HG03354 (cell line): ENCODE measurements around the gene RNU7-1.
A peak's percentile ranks its signal among the peaks of the same experiment; 100 is the strongest.

ENCODE experiments used
- ATAC-seq: cut with Tn5 transposase; IDR thresholded peaks from one replicate; pipeline ENCODE4 v1.9.1; 2021; ENCODE audit warnings: mild to moderate bottlenecking; ENCODE audit not compliant: unreplicated experiment, poor library complexity, severe bottlenecking

The RNU7-1 gene

DNA sequence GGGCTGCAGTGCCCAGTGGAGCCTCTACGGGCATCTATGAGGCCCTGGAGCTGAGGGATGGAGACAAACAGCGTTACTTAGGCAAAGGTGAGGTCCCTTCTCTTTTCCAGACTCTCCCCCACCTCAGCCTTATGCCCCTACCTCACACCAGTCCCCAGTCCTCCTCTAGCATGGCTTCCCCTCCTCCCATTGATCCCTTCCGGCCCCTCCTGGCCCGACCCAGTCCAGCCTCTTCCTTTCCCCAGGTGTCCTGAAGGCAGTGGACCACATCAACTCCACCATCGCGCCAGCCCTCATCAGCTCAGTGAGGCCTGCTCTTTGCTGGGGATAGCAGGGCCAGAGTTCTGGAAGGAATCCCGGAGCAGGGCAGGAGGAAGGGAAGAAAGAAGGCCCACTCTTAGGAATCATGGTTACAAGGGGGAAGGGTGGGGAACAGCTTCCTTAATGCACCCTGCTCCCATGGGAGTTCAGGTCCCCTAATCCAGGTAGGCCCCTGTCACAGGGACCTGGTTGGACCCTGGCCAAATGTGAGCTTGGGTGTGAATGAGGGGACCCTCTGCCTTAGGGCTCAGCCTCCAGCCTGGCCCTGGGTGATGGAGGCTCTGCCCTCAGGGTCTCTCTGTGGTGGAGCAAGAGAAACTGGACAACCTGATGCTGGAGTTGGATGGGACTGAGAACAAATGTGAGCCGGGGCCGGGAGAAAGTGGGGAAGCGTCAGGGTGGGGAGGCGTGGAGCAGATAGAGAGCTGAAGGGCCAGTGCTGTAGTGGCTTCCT is 27.0 kb upstream of the RNU7-1 start:
- no peak for ATAC-seq

DNA sequence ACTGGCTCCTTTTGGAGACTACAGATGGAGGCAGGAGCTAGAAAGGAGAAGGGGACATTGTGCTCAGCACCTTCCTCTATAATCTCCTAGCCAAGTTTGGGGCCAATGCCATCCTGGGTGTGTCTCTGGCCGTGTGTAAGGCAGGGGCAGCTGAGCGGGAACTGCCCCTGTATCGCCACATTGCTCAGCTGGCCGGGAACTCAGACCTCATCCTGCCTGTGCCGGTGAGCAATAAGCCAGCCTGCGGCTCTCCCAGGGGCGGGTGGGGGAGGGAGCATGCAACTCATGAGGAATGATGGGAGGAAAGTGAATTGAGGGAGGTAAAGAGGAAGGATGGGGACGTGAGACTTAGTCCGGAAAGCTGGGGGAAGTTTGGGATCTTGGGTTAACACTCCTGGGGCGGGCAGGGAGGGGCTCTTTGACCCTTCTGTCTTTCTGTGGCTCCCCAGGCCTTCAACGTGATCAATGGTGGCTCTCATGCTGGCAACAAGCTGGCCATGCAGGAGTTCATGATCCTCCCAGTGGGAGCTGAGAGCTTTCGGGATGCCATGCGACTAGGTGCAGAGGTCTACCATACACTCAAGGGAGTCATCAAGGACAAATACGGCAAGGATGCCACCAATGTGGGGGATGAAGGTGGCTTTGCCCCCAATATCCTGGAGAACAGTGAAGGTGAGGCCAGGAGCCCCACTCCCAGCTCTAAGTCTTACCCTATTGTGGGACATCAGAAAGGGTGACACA is 26.0 kb upstream of the RNU7-1 start:
- ATAC-seq: no peak

DNA sequence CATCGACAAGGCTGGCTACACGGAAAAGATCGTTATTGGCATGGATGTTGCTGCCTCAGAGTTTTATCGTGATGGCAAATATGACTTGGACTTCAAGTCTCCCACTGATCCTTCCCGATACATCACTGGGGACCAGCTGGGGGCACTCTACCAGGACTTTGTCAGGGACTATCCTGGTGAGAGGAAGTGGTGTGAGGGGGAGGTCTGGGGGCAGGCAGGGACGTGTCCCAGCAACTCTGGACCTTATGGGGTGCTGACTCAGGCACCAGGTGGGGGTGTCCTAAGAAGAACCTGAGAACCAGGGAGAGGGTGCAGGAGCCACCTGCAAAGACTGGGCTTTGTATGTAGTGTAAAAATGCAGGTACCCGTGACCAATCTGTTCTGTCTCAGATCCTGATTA is 24.0 kb upstream of the RNU7-1 start:
- no peak for ATAC-seq

DNA sequence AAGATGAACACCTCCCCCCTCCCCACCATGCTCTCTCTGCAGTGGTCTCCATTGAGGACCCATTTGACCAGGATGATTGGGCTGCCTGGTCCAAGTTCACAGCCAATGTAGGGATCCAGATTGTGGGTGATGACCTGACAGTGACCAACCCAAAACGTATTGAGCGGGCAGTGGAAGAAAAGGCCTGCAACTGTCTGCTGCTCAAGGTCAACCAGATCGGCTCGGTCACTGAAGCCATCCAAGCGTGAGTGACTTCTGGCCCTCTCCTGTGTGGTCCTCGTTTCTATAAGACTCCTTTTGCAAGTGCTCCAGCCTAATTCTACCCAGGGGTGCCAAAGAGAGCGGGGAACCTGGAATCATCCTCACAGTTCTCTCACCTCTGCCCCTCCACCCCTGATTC is 22.1 kb upstream of the RNU7-1 start:
- ATAC-seq: no peak

DNA sequence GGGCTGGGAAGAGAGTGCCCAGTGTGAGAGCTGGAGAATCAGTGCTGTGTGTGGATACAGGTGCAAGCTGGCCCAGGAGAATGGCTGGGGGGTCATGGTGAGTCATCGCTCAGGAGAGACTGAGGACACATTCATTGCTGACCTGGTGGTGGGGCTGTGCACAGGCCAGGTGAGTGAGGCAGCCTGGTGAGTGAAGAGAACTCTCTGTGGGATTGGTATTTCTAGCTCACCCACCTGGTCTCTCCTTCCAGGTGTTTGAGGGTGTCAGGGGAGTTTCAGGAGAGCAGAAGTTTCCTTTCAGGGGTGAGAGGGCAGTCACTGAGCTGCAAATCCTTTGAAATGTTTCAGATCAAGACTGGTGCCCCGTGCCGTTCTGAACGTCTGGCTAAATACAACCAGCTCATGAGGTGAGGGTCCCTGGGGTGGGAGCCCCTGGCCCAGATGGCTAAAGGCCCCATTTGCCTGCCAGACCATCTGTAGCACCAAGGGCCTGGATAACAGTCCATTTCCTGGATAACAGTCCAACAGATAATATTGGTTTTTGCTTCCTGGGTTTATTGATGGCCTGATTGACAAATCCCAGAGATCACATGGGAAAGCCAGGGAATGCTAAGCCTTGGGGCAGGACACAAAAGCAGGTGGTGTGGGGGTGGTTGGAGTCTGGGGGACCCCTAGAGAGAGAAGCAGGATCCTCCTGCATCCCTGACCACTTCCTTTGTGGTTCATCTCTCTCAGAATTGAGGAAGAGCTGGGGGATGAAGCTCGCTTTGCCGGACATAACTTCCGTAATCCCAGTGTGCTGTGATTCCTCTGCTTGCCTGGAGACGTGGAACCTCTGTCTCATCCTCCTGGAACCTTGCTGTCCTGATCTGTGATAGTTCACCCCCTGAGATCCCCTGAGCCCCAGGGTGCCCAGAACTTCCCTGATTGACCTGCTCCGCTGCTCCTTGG is 21.3 kb upstream of the RNU7-1 start:
- peak; percentile 37 for ATAC-seq

DNA sequence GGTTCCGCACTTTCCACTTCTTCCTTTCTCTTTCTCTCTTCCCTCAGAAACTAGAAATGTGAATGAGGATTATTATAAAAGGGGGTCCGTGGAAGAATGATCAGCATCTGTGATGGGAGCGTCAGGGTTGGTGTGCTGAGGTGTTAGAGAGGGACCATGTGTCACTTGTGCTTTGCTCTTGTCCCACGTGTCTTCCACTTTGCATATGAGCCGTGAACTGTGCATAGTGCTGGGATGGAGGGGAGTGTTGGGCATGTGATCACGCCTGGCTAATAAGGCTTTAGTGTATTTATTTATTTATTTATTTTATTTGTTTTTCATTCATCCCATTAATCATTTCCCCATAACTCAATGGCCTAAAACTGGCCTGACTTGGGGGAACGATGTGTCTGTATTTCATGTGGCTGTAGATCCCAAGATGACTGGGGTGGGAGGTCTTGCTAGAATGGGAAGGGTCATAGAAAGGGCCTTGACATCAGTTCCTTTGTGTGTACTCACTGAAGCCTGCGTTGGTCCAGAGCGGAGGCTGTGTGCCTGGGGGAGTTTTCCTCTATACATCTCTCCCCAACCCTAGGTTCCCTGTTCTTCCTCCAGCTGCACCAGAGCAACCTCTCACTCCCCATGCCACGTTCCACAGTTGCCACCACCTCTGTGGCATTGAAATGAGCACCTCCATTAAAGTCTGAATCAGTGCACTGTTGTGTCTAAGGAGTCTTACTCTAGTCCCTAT is 20.4 kb upstream of the RNU7-1 start:
- no peak for ATAC-seq

DNA sequence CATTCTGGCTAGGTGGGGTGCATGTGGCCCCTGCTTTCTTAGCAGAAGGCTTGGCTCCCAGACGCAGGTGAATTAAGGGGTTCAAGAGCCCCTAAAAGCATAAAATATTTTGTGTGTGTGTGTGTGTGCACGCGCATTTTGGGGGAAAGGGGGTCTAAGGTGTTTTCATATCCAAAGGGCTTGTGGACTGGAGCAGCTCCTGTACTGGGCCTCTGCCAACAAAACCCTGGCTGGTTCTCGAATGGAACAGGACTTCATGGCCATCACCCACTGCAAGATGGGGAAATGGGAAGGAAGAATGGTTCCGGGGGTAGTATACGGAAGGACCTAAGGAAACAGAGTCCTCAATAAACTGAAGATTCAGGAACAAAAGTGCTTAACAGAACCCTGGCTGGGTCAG is 19.8 kb upstream of the RNU7-1 start:
- ATAC-seq: peak; percentile 6

DNA sequence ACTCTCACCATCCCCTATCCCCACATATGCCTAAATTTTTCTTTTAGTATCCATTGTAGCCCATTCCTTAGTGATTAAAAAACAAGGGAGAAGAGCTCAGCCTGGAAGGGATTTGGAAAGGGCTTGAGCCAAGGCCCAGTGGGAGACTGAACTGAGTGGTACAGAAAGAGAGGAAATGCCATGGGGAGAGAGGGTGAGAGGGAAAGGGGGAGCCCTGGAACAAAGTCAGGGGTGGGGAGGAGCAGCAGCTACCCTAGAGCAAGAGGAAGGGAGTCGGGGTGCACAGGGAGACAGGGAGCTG is 18.4 kb upstream of the RNU7-1 start:
- ATAC-seq: no peak

DNA sequence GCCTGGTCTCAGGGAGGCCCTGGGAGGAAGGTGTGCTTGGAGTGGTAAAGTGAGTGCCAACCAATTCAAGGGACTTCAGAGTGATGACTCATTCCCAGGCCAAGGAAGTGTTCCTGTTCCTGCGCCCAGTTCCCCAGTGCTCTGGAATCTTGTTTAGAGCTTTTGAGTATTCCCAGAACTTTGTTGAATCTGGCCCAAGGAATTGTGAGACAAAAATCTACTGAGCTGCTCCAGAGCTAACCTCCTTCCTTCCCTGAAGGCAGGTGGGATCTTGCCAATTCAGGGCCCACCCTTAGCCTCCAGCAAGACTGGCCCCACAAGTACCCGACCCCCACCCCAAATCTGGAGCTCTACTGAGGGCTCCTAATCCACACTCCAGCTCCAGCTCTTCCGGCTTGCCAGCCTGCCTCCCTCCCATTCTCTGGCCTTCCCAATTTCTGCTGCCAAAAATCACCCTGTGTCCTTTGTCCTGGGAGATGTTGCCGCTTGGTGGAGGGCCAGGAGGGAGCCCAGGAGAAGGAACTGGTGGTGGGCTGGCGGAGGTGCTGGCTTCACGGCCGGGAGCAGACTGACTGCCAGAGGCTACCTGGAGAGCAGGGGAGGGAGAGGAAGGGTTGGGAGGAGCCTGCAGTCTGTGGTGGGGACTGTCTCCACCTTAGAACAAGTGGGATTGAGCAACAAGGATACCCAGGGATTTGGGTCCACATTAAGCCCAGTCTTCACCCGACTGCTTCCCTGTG is 17.9 kb upstream of the RNU7-1 start:
- ATAC-seq: no peak

DNA sequence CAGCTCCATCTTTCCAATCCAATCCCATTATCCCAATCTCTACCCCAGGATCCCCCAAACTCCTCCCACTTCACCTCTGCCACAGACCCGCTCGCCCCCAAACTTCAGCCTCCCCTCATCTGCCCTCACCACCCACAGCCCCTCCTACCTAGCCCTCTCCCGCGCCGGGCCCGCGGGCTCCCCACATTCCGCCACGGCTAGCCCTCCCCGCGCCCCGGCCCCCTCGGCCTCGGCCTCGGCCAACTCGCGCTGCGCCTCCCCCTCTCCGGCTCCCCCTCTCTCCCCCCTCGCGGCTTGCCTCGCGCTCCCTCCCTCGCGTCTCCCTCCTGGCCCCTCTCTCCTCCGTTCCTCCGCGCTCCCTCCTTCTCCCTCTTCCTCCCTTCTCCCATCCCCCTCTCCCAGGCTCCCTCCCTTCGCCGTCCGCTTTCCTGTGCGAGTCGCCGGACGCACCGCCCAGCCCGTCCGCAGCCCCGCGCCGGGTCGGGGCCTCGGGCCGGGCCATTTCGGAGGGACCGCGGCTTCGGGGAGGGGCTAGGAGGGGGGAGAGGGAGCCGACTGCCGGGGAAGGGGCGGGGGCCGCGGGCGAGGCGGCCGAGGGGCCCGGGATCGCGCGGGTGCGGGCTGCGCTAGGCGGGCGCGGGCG is 16.1 kb upstream of the RNU7-1 start, which contains the start of gene ATN1:
TSS of gene ATN1 (plus strand) at position 581 of the 643 bp plus-strand sequence. CDS start 6,043 bp downstream, outside the sequence.
- ATAC-seq: no peak

DNA sequence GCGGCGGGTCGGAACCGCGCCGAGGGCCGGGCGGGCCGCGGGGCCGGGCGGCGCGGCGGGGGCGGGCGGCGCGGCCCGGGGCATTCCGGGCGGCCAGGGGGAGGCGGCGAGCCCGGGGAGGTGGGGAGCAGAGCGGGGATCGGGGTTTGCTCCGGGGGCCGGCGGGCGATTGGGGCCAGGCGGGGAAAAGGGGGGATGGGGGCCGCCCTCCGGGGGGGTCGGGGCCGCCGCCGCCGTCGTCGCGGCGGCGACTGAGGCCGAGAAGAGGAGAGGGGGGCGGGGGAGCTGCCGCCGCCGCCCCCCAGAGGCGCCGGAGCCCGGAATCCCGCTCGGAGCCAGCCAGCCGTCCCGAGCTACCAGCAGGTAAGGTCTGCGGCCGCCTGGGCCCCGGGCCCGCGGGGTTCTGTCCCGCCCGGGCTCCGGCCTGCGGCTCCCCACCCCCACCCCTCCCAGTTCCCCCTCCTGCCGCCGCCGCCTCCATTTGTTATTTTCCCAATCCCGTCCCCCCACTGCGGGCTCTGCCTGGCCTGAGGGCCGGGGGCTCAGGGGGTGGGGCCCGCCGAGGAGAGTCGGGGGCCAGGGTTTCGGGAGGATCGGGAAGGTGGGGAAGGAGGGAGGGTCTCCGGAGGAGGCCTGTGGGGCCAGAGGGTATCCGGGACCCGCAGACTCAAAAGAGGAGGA is 15.5 kb upstream of the RNU7-1 start:
- no peak for ATAC-seq

DNA sequence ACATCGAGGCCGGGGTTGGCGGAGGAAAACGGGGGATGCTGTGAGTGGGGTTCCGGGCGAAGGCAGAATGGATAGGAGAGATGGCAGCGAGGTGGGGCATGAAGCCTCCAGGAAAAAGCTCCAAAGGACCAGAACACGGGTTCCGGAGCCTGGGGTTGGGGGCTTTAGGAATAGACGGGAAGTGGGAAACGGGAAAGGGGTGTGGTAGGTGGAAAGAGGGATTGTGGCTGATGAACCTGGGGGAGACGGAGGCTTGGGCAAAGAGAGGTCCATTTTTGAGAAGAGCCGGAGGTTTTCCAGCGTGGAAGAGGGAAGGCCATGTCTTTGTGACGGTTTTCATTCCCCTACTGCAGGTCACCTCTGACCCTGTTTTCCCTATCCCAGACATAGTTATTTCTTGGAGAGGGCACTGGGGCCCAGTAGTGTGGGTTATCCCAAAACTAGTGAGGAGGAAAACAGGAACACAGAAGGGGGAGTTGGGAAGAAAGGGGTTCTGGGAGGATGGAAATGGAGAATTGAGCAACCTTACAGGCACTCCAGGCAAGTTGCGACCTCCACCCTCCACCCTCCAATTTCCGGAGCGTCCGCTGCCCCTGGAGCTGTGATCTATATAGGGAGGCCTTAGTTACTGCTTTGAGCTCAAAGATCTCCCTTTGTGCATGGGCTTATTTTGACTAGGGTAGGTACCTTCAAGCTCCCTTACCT is 14.8 kb upstream of the RNU7-1 start:
- ATAC-seq: no peak

DNA sequence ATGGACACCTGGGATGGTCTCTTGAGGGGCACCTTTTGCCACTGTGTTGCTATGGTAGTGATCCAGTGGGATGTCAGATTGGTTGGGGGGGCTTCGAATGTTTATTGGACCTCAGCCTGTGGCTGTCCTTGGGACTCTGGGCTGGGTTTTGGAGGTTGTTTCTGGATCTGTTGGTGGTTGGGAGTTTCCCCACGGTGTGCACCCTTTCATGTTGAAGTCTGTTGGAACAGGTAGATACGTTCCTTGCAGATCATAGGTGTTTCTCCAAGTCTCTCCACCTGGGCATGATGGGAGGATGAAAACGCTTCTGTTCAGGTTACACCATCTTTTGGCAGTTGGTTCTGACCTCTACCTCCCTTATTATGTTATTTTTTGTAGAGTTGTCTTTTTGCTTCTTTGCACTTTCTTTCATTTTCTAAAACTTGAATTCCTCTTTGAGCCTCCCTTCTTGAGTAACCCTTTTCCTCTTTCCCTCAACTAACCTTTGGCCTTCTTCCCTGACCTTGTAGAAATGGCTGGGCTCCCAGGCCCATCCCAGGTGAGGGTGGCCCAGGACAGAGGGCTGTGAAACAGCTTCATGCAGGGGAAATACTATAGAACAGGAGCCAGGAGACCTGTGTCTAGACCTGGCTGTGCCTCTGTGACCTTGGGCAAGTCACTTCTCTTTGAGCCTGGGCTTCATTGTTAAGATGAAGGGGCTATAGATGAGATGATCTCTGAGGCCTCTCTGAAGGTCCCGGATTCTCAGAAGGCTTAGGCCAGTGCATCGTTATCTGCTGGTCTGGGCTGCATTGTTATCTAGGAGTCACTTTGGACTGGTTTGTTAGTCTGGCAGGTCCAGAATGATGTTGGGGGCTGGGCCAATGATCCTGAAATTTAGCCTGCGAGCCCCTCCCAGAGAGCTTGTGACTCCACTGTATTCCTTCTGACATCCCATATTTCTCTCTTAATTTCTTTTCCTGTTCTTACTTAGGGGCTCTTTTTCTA is 13.9 kb upstream of the RNU7-1 start:
- no peak for ATAC-seq

DNA sequence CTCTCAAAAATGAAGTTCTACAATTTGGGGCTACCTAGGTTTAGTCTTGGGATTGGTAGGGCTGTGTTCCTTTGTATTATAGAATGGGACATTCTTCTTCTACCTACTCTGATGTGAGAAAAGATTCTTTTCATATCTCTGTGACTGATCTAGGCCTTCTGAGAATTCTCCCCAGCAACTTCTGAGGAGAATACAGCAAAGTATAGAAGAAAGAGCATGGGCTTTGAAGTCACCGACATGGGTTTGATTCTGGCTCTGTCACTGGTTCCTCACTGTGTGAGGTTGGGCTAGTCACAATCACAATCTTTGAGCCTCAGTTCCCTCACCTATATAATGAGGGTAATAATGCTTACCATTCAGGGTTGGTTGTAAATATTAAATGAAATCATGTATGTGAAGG is 10.8 kb upstream of the RNU7-1 start:
- no peak for ATAC-seq

DNA sequence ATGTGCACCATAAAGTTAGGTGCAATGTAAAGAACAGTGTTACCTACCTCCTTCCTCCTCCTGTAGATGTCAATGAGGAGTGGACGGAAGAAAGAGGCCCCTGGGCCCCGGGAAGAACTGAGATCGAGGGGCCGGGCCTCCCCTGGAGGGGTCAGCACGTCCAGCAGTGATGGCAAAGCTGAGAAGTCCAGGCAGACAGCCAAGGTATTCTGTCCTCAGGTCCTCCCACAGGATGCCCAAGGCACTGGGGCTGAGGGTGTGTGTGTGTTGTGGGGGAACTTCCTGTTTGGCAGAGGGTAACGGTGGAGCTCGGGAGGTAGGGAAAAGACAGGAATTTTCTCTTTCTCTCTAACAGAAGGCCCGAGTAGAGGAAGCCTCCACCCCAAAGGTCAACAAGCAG is 9.5 kb upstream of the RNU7-1 start:
- no peak for ATAC-seq
